ENCODE measurements around the gene SCIN.
"Not testable (repeated sequence)": the region's sequence is repeated elsewhere in the genome, so short reads cannot be mapped to it uniquely, and the experiment has no call there.

SCIN gene

DNA sequence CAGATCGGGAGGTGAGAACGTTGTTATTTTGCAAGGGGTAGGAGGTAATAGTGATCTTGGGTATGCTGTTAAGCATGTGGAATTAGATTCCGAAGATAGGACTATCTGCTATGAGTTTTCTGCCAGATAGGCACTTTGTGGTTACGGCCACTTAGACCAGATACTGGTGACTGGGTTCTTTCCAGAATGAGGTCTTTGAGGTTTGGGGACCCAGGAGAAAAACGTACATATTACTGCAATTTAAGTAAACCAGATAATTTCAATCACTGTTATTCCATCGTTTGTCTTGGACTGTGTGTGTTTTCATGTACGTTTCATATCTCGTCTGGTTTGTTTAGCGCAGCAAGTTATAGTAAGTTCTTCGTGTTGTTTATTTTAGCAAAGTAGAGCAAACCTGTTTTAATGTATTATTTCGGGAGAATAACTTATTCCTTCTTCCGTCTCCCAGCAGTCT lies 117.2 kb downstream of the SCIN start:
- DNase-seq (ENCODE audit: low read depth, low spot score): no peak

DNA sequence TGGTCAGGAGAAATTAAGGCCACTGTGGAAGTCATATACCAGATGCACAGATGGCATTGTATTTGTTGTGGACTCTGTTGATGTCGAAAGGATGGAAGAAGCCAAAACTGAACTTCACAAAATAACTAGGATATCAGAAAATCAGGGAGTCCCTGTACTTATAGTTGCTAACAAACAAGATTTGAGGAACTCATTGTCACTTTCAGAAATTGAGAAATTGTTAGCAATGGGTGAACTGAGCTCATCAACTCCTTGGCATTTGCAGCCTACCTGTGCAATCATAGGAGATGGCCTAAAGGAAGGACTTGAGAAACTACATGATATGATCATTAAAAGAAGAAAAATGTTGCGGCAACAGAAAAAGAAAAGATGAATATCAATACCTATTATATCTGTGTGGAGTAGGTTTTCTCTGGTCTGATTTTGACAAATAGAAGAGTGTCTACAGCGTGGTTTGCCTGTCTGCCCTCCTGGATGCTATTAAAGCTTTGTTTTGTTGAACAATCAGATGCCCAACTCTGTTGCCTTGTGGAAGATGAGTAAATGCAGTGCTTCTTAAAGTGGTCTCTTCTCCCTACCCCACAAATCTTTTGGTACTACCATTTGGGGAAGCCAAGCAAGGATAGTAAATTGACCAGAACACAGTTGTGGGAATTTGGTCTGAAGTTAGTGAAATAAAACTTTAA lies 118.1 kb downstream of the SCIN start:
- DNase-seq (ENCODE audit: low read depth, low spot score): not testable (repeated sequence)

DNA sequence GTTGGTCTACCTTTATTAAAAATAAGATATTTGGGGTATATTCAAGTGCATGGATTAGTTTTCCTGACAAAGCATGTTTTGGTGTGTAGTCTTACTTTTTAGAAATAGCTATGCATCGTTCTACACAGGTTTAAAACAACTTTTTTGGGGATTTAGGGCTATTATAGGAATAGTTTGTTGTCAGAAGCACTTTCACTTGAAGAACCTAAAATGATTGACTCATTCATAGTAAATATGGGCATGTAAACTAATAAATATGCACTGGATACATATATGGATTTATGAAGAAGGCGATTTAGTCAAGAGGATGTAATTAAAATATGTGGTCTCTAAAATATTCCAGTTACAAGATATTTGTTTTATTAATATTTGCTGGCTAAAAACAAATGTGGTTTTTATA lies 118.9 kb downstream of the SCIN start:
- DNase-seq (ENCODE audit: low read depth, low spot score): no peak

DNA sequence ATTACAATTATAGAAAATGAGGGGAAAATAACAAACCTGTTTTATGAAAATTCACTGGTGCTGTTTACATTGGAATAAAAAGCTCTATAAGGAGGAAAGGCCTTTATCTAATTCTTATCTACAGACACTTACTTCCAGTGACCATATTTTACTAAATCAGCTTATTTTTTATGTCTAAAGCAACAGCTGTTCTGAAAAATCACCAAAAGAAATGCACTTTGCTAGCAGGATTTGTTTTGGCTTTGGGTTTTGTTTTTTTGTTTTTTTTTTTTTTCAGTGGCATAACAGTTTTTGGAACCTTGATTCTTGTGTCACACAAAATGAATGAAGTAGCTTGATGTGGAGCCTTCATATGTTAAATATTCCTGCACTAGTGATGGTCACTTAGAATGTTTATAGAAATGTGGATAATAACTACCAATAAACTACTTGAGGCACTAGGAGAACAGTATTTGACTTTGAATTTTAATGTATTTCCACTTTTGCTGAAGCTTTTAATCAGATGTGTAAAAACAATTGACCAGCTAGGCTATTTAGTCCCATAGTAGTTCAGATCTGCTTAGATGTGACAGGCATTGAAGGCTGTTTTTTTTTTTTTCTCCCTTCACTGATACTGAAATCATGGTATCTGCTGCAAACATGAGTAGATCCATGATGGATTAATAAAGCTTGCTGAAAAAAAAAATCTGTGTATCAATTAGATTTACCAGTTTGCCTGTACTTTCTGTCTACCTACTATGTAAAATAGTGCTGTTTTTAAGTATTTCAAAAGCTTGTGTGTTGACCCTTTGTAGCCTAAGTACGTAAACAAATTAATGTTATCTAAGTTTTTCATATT lies 119.7 kb downstream of the SCIN start:
- no peak for DNase-seq (ENCODE audit: low read depth, low spot score)

DNA sequence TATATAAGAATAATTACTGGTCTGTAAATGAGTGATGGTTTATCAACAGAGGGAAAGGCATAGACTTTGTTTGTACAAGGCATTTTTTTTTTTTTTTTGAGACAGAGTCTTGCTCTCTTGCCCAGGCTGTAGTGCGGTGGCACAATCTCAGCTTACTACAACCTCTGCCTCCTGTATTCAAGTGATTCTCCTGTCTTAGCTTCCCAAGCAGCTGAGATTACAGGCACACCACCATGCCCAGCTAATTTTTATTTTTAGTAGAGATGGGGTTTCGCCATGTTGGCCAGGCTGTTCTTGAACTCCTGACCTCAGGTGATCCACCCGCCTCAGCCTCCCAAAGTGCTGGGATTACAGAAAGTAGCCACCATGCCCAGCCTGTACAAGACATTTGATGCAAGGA lies 120.9 kb downstream of the SCIN start:
- not testable (repeated sequence) for DNase-seq (ENCODE audit: low read depth, low spot score)

DNA sequence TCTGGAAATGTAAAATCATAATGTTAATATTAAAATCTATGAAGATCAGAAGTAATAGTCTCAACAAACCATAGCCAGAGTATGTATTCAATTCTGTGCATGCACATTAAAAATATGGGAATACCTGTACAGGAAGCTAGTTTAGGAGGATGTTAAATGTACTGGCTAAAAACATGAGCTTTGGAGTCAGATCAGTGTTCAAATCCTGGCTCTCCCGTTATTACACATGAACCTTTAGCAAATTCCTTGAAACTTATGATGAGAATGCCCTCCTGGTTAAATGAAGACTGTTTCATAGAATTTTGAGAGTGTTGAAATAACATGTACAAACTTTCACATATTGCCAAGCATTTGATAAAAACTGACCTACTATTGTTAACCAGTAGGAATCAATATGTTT lies 121.5 kb downstream of the SCIN start:
- DNase-seq (ENCODE audit: low read depth, low spot score): no peak

DNA sequence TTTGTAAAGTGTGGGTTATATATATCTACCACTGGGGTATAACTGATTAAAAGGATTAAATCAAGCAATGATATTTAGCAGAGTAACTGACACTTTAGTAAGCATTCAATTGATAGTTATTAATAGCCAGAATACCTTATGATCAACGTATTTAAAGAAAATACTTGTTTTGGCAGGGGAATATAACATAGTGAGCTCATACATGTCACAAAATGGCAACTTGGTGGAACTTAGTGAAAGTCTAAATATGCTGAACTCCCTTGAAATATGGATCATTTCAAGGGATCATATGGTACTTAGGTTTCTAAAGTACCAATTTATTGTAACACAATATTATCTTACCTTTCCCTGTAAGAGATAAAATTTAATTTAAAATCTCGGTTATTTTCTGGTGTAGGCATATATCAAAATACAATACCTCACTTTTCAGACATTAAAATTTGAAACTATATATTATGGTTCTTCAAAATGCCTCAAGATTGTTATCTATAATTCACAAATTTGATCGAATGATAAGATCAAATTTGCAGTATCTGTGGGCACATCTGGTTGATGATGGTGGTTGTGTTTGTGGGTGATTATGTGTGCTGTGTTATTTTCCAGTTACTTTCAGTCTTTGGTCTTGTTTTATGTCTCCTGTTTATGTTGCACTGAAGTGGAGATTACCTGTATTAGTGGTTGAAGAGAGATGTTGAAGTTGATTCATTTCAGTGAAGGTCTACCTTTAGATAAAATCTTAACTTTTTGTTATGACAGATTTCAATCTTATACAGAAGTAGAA lies 122.1 kb downstream of the SCIN start:
- no peak for DNase-seq (ENCODE audit: low read depth, low spot score)

DNA sequence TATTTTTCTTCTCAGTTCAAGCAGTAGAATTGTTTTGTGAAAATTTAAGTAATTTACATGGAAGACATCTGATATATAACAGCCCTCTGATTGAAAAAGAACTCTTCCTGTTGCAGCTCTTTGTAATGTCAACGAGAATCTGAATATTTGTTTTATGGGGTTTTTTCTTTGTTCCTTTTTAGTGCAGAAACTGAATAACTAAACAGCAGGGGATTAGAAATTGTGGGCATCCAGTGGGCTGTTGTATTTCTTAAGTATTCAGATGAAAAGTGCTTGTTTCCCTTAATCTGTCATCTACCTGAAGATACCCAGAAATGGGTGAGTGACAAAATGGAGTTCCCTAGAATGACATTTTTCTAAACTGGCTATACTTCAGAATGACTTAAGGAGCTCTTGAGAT lies 124.3 kb downstream of the SCIN start:
- no peak for DNase-seq (ENCODE audit: low read depth, low spot score)

DNA sequence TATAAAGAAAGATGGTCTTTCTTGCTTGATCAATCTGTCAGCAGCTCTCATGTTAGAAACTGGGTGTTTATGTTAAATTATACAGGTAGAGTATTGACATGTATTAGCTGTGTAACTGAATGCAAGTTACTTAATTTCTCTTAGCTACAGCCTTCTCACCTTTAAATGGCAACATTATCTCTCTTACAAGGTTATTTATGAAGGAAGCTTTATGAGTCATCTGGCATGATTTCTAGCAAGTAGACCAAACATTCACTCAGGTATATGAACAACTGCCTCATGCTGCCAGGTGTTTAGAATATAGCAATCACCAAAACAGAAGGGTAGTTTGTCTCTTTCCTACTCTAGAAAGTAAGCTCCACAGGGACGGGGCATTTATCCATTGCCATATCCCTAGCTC lies 125.4 kb downstream of the SCIN start:
- no peak for DNase-seq (ENCODE audit: low read depth, low spot score)

DNA sequence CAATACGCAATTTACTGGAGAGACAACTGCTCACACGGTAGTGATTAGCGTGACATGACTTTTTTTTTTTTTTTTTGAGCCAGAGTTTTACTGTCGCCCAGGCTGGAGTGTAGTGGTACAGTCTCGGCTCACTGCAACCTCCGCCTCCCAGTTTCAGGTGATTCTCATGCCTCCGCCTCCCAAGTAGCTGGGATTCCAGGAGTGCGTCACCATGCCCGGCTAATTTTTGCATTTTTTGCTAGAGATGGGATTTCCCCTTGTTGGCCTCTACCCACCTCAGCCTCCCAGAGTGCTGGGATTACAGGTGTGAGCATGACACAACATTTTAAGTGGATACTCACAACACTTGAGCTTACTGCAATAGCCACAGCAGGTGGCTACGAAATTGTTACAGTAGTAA lies 128.8 kb downstream of the SCIN start:
- no peak for DNase-seq (ENCODE audit: low read depth, low spot score)

DNA sequence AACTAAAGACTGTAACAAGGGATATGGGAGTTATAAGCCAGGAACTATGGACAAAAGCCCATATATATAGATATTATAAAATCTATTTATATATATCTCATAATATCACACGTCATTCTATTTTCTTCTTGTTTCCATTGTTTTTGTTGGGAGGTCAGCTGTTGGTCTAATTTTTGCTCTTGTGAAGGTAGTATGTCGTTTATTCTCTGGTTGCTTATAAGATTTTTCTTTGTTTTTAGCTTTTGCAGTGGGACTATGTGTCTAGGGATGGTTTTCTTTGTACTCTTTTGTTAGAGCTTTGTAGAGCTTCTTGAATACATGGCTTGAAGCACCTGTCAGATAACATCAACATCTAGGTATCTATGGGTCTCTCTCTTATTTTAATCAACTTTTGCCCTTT lies 130.9 kb downstream of the SCIN start:
- DNase-seq (ENCODE audit: low read depth, low spot score): no peak

DNA sequence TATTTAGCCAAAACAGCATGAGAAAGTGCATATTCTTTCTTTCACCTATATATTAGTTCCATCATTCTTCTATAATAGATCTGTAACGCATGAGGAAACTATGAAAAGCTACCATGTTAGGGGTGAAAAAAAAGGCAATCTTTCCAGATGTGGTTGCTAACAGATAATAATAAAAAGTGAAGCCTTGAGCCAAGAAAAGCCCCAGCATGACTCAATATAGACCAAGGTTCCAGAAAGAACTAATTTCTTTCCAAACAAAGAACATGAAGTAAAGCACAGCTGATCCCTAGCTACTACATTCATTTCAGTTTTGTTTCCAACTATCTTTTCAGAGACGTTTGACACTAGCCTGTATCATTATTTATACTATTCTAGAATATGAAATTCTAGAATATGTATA lies 133.4 kb downstream of the SCIN start:
- DNase-seq (ENCODE audit: low read depth, low spot score): no peak

DNA sequence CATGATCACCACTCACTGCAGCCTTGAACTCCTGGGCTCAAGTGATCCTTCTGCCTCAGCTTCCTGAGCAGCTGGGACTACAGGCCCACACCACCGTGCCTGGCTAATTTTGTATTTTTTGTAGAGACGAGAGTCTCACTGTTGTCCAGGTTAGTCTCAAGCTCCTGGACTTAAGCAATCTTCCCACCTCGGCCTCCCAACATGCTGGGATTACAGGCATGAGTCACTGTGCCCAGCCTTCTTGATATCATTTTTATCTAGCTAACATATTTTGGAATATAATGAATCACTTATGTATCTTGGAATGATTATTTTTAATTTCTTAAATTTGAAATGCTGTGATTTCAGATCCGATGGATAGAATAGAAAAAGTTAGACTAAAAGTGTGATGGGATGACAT lies 135.4 kb downstream of the SCIN start:
- no peak for DNase-seq (ENCODE audit: low read depth, low spot score)

DNA sequence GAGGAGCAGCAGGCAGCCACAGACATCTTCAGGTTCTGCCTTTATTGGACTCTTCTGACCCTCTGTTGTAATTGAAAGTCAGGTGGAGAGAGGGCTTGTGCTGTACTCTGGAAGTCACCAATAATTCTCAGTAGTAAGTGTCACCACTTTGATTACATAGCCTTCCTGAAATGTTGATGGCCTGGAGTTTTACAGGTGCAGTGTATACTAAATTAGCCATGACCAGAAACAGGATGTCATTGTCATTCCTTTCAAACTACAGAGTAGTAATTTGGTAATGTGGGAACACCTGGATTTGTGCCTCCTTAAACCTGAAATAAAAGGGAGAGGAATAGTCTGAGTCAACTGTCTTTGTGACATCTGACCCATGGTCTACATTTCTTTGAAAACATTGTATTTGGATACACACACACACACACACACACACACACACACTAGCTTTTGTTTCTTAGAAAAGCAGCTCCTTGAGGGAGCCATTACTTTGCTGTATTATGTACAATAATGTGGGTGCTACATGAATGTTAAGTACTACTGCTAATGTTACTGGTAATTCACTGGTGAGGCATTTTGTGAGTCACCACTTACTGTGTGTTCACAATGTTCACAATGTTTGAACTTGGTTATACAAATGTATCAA lies 136.5 kb downstream of the SCIN start:
- no peak for DNase-seq (ENCODE audit: low read depth, low spot score)

DNA sequence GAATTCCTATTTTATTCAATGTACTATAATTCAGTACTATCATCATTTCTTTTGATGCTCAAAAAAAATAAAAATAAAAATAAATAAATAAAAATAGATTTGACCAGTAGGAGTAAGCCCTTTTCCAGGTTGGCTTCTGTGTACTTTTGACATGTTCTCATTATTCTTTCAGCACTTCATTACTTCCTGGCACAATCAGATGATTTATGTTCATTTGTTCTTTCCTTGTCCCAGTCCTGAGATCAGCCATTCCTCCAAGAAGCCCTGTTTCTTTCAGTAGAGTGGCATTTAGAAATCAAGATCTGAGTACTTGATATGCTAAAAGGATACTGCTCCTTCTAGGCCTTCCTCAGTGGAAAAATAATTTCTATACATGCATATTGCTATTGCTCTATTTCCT lies 137.8 kb downstream of the SCIN start:
- DNase-seq (ENCODE audit: low read depth, low spot score): no peak
